B cell (primary cell): ENCODE data around the gene LRRC10B. TPM values are rescaled to one million over a fixed set of nuclear protein-coding genes. Genes with fewer than 3 reads are reported as not detected.
A peak's percentile ranks its signal among the peaks of the same experiment; 100 is the strongest.

Experiments used
- ATAC-seq: fragments of 200-7000 bp; cut with Tn5 transposase; one replicate; pipeline ENCODE4 v1.10.0; 2021; ENCODE audit warnings: low read depth, mild to moderate bottlenecking, moderate number of reproducible peaks, moderate library complexity
- CTCF ChIA-PET: fragments of 350-600 bp; sonication (Branson Sonifier 250); formaldehyde crosslinking; loops from one replicate; lab custom pipeline; 2021; ENCODE audit warnings: antibody characterized with exemption, inconsistent platforms; lab: Charles Lee
- POLR2A ChIA-PET: fragments of 350-600 bp; sonication (Branson Sonifier 250); formaldehyde crosslinking; loops from one replicate; lab custom pipeline; 2021; ENCODE audit warnings: antibody characterized with exemption; lab: Charles Lee
- DNase-seq: peaks from one replicate; pipeline ENCODE4 v3.0.0; 2013
- H2AFZ ChIP-seq: 2 replicates; pipeline ENCODE4 v1.6.1; 2012; ENCODE audit warnings: mild to moderate bottlenecking, low read depth, low read length; ENCODE audit not compliant: insufficient read depth, poor library complexity, severe bottlenecking
- H3K27ac ChIP-seq, 2 donors: 1 replicate in 1 of 2; 2 replicates in 1 of 2; pipeline ENCODE4 v1.5.1; 2012 to 2013; ENCODE audit warnings: low read length in 2 of 2, mild to moderate bottlenecking in 2 of 2, moderate library complexity in 1 of 2
- H3K27me3 ChIP-seq, 4 experiments: fragments of 200-600 bp in 1 of 4; sonication (generic) in 1 of 4; replicated peaks in 1 of 4; 1 replicate in 2 of 4; 2 replicates in 2 of 4; pipeline versions ENCODE4 v1.6.1 to v1.7.0; 2013 to 2016; ENCODE audit warnings: low read length in 3 of 4, mild to moderate bottlenecking in 2 of 4, mixed read lengths in 1 of 4, moderate library complexity in 1 of 4; ENCODE audit not compliant: insufficient read depth in 4 of 4, control insufficient read depth in 3 of 4; ENCODE audit errors: control extremely low read depth in 1 of 4
- H3K36me3 ChIP-seq, 2 experiments: replicated peaks in 1 of 2; 1 replicate in 1 of 2; 2 replicates in 1 of 2; pipeline versions ENCODE4 v1.6.1 to v1.7.1; 2013; ENCODE audit warnings: low read length in 1 of 2; ENCODE audit not compliant: insufficient read depth in 2 of 2, control insufficient read depth in 1 of 2; ENCODE audit errors: control extremely low read depth in 1 of 2, extremely low read depth in 1 of 2
- H3K4me1 ChIP-seq, 2 donors: fragments of 200-600 bp in 1 of 2; sonication (generic) in 1 of 2; 1 replicate in 1 of 2; 2 replicates in 1 of 2; pipeline versions ENCODE4 v1.5.1 to v1.6.1; 2013 to 2017; ENCODE audit warnings: low read length in 2 of 2; ENCODE audit not compliant: control insufficient read depth in 2 of 2, insufficient read depth in 2 of 2
- H3K4me2 ChIP-seq: replicated peaks from 2 replicates; pipeline ENCODE3; 2012; ENCODE audit warnings: mild to moderate bottlenecking, low read depth, low read length; ENCODE audit not compliant: poor library complexity, severe bottlenecking
- H3K4me3 ChIP-seq, 5 experiments: fragments of 200-600 bp in 1 of 5; sonication (generic) in 1 of 5; 1 replicate in 3 of 5; 2 replicates in 2 of 5; pipeline versions ENCODE4 v1.5.1 to v1.7.0; 2011 to 2016; ENCODE audit warnings: low read length in 4 of 5, mild to moderate bottlenecking in 4 of 5, low read depth in 2 of 5, control low read depth in 1 of 5, moderate library complexity in 1 of 5; ENCODE audit not compliant: insufficient read depth in 1 of 5; ENCODE audit errors: control extremely low read depth in 1 of 5, extremely low read depth in 1 of 5
- H3K79me2 ChIP-seq: fragments of 200-600 bp; sonication (generic); one replicate; pipeline ENCODE4 v1.6.0; 2016; ENCODE audit warnings: low read length; ENCODE audit not compliant: control insufficient read depth, insufficient read depth
- H3K9ac ChIP-seq: fragments of 200-600 bp; sonication (generic); 2 replicates; pipeline ENCODE4 v1.6.1; 2017; ENCODE audit warnings: mild to moderate bottlenecking, low read length, moderate library complexity
- H3K9me3 ChIP-seq, 3 donors: one replicate each; pipeline versions ENCODE4 v1.6.1 to v1.7.1; 2013; ENCODE audit warnings: low read length in 2 of 3; ENCODE audit not compliant: control insufficient read depth in 2 of 3, insufficient read depth in 1 of 3; ENCODE audit errors: control extremely low read depth in 1 of 3
- H4K20me1 ChIP-seq: 2 replicates; pipeline ENCODE4 v1.6.0; 2012; ENCODE audit warnings: mild to moderate bottlenecking, low read length; ENCODE audit not compliant: insufficient read depth, control insufficient read depth, poor library complexity, severe bottlenecking
- H3K27ac Mint-ChIP-seq: one replicate; pipeline ENCODE4 v1.8.0; 2021; ENCODE audit warnings: mixed read lengths
- H3K27me3 Mint-ChIP-seq: one replicate; pipeline ENCODE4 v1.8.0; 2021; ENCODE audit warnings: mixed read lengths
- H3K4me1 Mint-ChIP-seq: one replicate; pipeline ENCODE4 v1.8.0; 2021; ENCODE audit warnings: mixed read lengths
- H3K4me3 Mint-ChIP-seq: one replicate; pipeline ENCODE4 v1.8.0; 2021; ENCODE audit warnings: mixed read lengths
- H3K9me3 Mint-ChIP-seq: one replicate; pipeline ENCODE4 v1.8.0; 2022; ENCODE audit warnings: mixed read lengths; ENCODE audit not compliant: insufficient read depth
- CTCF ChIP-seq: fragments of 200-600 bp; IDR thresholded peaks from one replicate; pipeline ENCODE4 v1.8.0; 2022; ENCODE audit warnings: antibody characterized with exemption, mild to moderate bottlenecking
- EZH2 ChIP-seq: IDR thresholded peaks from 2 replicates; pipeline ENCODE4 v1.6.1; 2012; ENCODE audit warnings: borderline replicate concordance, low read depth, mild to moderate bottlenecking, moderate library complexity, low read length; ENCODE audit not compliant: insufficient read depth, poor library complexity, severe bottlenecking
- WGBS: methylation state at CpG from one replicate; pipeline ENCODE4 v1.1.5; 2013; ENCODE audit warnings: missing lambda C conversion rate; ENCODE audit not compliant: insufficient coverage; 5-methylcytosine and 5-hydroxymethylcytosine counted together
- intact Hi-C: fragments of 100-400 bp; cut with micrococcal nuclease; formaldehyde crosslinking; loops from one replicate; pipeline ENCODE4 v1.10.0; 2022
- polyA plus RNA-seq: library from polyadenylated mRNA; depleted of rRNA; stranded (reverse); fragments of >200 nt; gene quantifications from 2 replicates; pipeline ENCODE4 v1.2.3, GENCODE V29; 2012
- total RNA-seq, 2 donors: library from RNA; stranded (reverse); fragments of 120-200 nt in 1 of 2; gene quantifications; 1 replicate in 1 of 2; 2 replicates in 1 of 2; pipeline versions ENCODE4 v1.2.3 to v1.2.4, GENCODE V29; 2013 to 2022

The LRRC10B gene
- total and polyA plus RNA-seq, 2 donors (not counting 1 experiment from before 2014, with no cell fraction given), result 0.15 TPM; not detected in 1

- intact Hi-C loops, result no loop called here
- CTCF ChIA-PET, result interaction anchor here (0.8 kb wide), 1 partner anchor 26 kb away, joined by 3 read pairs; no protein-coding TSS in a partner anchor
- Mint-ChIP-seq H3K4me1 (peaks cover 10% of the 10 kb centered on the region), H3K9me3 (no peaks in the 10 kb centered on the region), H3K27me3 (peaks cover 25% of the 10 kb centered on the region), H3K27ac (no peak overlapping the region), H3K4me3 (no peak overlapping the region)
- Histone ChIP-seq H4K20me1 (no peaks in the 10 kb centered on the region), H3K4me3 (no peak overlapping the region), H3K36me3 (no peaks in the 10 kb centered on the region), H3K27ac (no peak overlapping the region), H2AFZ (no peak overlapping the region), H3K4me1 (peaks cover 17% of the 10 kb centered on the region in 2 donors), H3K4me2 (no peak overlapping the region), H3K79me2 (no peaks in the 10 kb centered on the region), H3K27me3 (peaks cover 0 to 38% (median 14%) of the 10 kb centered on the region in 4 experiments), H3K9me3 (peaks cover 0 to 9% (median 0%) of the 10 kb centered on the region in 3 donors), H3K9ac (no peak overlapping the region)
- DNase-seq (no peak), ATAC-seq (no peak)
- POLR2A ChIA-PET, result no interaction called here
- WGBS, result 69% methylated on average over 2 of the region's 10 CpGs
- no peak for TF ChIP-seq EZH2
- TF ChIP-seq CTCF, result no peak
Observed at GRCh38 chr11:61505640-61506155, 2.9 kb upstream of the LRRC10B start.

- H3K27me3 Mint-ChIP-seq, result peaks cover 34% of the 10 kb centered on the region
- no peaks in the 10 kb centered on the region for H3K9me3 Mint-ChIP-seq
- Histone ChIP-seq H2AFZ (no peak overlapping the region), H3K36me3 (no peaks in the 10 kb centered on the region), H3K4me1 (peaks cover 17% of the 10 kb centered on the region in 2 donors), H3K9ac (no peak overlapping the region), H3K27me3 (peaks cover 0 to 50% (median 17%) of the 10 kb centered on the region in 4 experiments), H3K9me3 (peaks cover 0 to 9% (median 0%) of the 10 kb centered on the region in 3 donors), H3K79me2 (no peaks in the 10 kb centered on the region), H3K27ac (no peak overlapping the region), H3K4me3 (no peak overlapping the region), H4K20me1 (no peaks in the 10 kb centered on the region), H3K4me2 (no peak overlapping the region)
- ATAC-seq (no peak), DNase-seq (no peak)
- intact Hi-C loops, result no loop called here
- CTCF ChIA-PET, result interaction anchor here (0.6 to 1.5 kb wide), 4 partner anchors 10 to 116 kb away, joined by 3 to 4 read pairs (median 3); a partner anchor contains a TSS
- H3K4me1 Mint-ChIP-seq, result peaks cover 12% of the 10 kb centered on the region
- WGBS, result 61% methylated on average over 9 of the region's 14 CpGs
- POLR2A ChIA-PET, result no interaction called here
- TF ChIP-seq EZH2 (no peak), CTCF (no peak)
- no peak overlapping the region for H3K27ac Mint-ChIP-seq
- peak overlapping the region; percentile 82 for H3K4me3 Mint-ChIP-seq
Observed at GRCh38 chr11:61507012-61507768, 1.4 kb upstream of the LRRC10B start.
